K562 (cell line): ENCODE measurements around the gene SCYGR3.

Experiments
- CTCF ChIP-seq, 3 experiments: IDR thresholded peaks in 2 of 3; conservative IDR thresholded peaks in 1 of 3; 2 replicates each; pipeline ENCODE4 v1.5.1; 2011 to 2012; ENCODE audit warnings: low read length in 3 of 3, mild to moderate bottlenecking in 3 of 3, control low read depth in 2 of 3, improper control_type of control experiment in 1 of 3, inconsistent platforms in 1 of 3, low read depth in 1 of 3, mixed read lengths in 1 of 3, moderate library complexity in 1 of 3; ENCODE audit not compliant: insufficient read depth in 2 of 3
- ETS1 ChIP-seq: conservative IDR thresholded peaks from 2 replicates; pipeline ENCODE4 v1.6.1; 2011; ENCODE audit warnings: low read depth, mild to moderate bottlenecking, low read length; ENCODE audit not compliant: control insufficient read depth
- HDAC8 ChIP-seq: fragments of 450-650 bp; IDR thresholded peaks from 2 replicates; pipeline ENCODE4 v1.6.1; 2016; ENCODE audit warnings: mild to moderate bottlenecking, missing genetic modification characterization, moderate library complexity, missing compliant biosample characterization
- MAX ChIP-seq: sonication (generic); formaldehyde crosslinking; IDR thresholded peaks from 2 replicates; pipeline ENCODE4 v1.9.0; 2022; ENCODE audit warnings: mild to moderate bottlenecking, missing genetic modification reagents
- POLR2AphosphoS2 ChIP-seq: IDR thresholded peaks from 2 replicates; pipeline ENCODE4 v1.6.1; 2012; ENCODE audit warnings: low read length, improper control_type of control experiment
- POLR3A ChIP-seq: IDR thresholded peaks from 2 replicates; pipeline ENCODE4 v1.6.1; 2011; ENCODE audit warnings: borderline replicate concordance, mild to moderate bottlenecking, moderate library complexity; ENCODE audit not compliant: insufficient read length, insufficient read depth; ENCODE audit errors: extremely low read depth
- TCF7L2 ChIP-seq: fragments of 150-350 bp; IDR thresholded peaks from 2 replicates; pipeline ENCODE4 v1.6.1; 2016; ENCODE audit warnings: low read depth, mild to moderate bottlenecking, low read length, moderate library complexity
- TEAD4 ChIP-seq, 2 experiments: sonication (generic) in 1 of 2; formaldehyde crosslinking in 1 of 2; IDR thresholded peaks; 2 replicates each; pipeline versions ENCODE4 v1.6.1 to v1.8.0; 2012 to 2022; ENCODE audit warnings: borderline replicate concordance in 1 of 2, inconsistent platforms in 1 of 2, low read length in 1 of 2, mild to moderate bottlenecking in 1 of 2, missing genetic modification reagents in 1 of 2
- ZNF785 ChIP-seq: fragments of 250-450 bp; sonication (Bioruptor Pico); IDR thresholded peaks from 2 replicates; pipeline ENCODE4 v1.4.0; 2020; ENCODE audit warnings: mild to moderate bottlenecking

GRCh38 chr2:227579791-227580190 lies 34.8 kb downstream of the SCYGR3 start:
- no peak for TF ChIP-seq CTCF (IDR thresholded peaks at IDR 0.05 in 2 of 3, conservative IDR thresholded peaks at IDR 0.05 in 1 of 3; ENCODE audit: insufficient read depth in 2 of 3, low read depth in 1 of 3, low read length in 3 of 3)
- no peak for TF ChIP-seq MAX (CRISPR knock-in tag)
- TF ChIP-seq POLR3A, result no peak
- TF ChIP-seq ETS1, result no peak
- no peak for TF ChIP-seq TCF7L2
- TF ChIP-seq POLR2AphosphoS2, result no peak
- TF ChIP-seq HDAC8 (tag), result no peak
- TF ChIP-seq TEAD4 (IDR thresholded peaks at IDR 0.05; ENCODE audit: low read length), result no peak
- TF ChIP-seq TEAD4 (CRISPR knock-in tag; IDR thresholded peaks at IDR 0.05; ENCODE audit: borderline replicate concordance), result no peak
- TF ChIP-seq ZNF785 (CRISPR knock-in tag), result no peak
